KMS-11 (cell line): ENCODE results near the gene RAB38.

Experiments
- H2AFZ ChIP-seq: fragments of 200-600 bp; sonication (generic); 2 replicates; pipeline ENCODE4 v1.6.1; 2016; ENCODE audit warnings: antibody characterized with exemption, mixed run types, low read depth
- H3K27ac ChIP-seq: fragments of 200-600 bp; sonication (generic); 2 replicates; pipeline ENCODE4 v1.6.1; 2016; ENCODE audit warnings: mild to moderate bottlenecking, mixed run types
- H3K27me3 ChIP-seq: fragments of 200-600 bp; sonication (generic); 2 replicates; pipeline ENCODE4 v1.6.1; 2017; ENCODE audit warnings: mild to moderate bottlenecking, low read depth, mixed run types, moderate library complexity; ENCODE audit not compliant: insufficient read depth
- H3K36me3 ChIP-seq: fragments of 200-600 bp; sonication (generic); 2 replicates; pipeline ENCODE4 v1.6.1; 2017; ENCODE audit warnings: mild to moderate bottlenecking, mixed run types; ENCODE audit not compliant: insufficient read depth
- H3K4me1 ChIP-seq: fragments of 200-600 bp; sonication (generic); 2 replicates; pipeline ENCODE4 v1.6.1; 2016; ENCODE audit warnings: mild to moderate bottlenecking, low read depth, mixed run types; ENCODE audit not compliant: poor library complexity, severe bottlenecking
- H3K4me2 ChIP-seq: fragments of 200-600 bp; sonication (generic); 2 replicates; pipeline ENCODE4 v1.7.0; 2016; ENCODE audit warnings: mild to moderate bottlenecking, mixed run types
- H3K4me3 ChIP-seq: fragments of 200-600 bp; sonication (generic); IDR thresholded peaks from 2 replicates; pipeline ENCODE4 v1.6.1; 2017; ENCODE audit warnings: low read depth, low read length, mixed read lengths; ENCODE audit not compliant: insufficient read depth
- H3K79me2 ChIP-seq: fragments of 200-600 bp; sonication (generic); 2 replicates; pipeline ENCODE4 v1.6.1; 2016; ENCODE audit warnings: low read depth, mixed run types; ENCODE audit not compliant: insufficient read depth
- H3K9ac ChIP-seq: fragments of 200-600 bp; sonication (generic); 2 replicates; pipeline ENCODE4 v1.6.1; 2016; ENCODE audit warnings: mild to moderate bottlenecking, mixed run types
- H4K20me1 ChIP-seq: fragments of 200-600 bp; sonication (generic); 2 replicates; pipeline ENCODE4 v1.6.1; 2016; ENCODE audit warnings: mild to moderate bottlenecking, mixed run types; ENCODE audit not compliant: insufficient read depth
- TF ChIP-seq, protein P1 (sequence below): fragments of 200-600 bp; sonication (generic); conservative IDR thresholded peaks from 2 replicates; pipeline ENCODE4 v1.6.1; 2017; ENCODE audit warnings: low read depth, mild to moderate bottlenecking, antibody characterized with exemption, low read length, moderate library complexity, mixed read lengths

Gene RAB38

GRCh38 chr11:88179971-88180629 lies 4.9 kb upstream of the RAB38 start:
- H3K4me3 ChIP-seq = no peak overlapping the region
- H3K4me2 ChIP-seq = no peak overlapping the region
- H3K36me3 ChIP-seq = no peaks in the 10 kb centered on the region
- no peaks in the 10 kb centered on the region for H3K27me3 ChIP-seq
- no peak overlapping the region for H3K27ac ChIP-seq
- H3K79me2 ChIP-seq = no peaks in the 10 kb centered on the region
- H4K20me1 ChIP-seq = no peaks in the 10 kb centered on the region
- TF ChIP-seq, protein P1, sequence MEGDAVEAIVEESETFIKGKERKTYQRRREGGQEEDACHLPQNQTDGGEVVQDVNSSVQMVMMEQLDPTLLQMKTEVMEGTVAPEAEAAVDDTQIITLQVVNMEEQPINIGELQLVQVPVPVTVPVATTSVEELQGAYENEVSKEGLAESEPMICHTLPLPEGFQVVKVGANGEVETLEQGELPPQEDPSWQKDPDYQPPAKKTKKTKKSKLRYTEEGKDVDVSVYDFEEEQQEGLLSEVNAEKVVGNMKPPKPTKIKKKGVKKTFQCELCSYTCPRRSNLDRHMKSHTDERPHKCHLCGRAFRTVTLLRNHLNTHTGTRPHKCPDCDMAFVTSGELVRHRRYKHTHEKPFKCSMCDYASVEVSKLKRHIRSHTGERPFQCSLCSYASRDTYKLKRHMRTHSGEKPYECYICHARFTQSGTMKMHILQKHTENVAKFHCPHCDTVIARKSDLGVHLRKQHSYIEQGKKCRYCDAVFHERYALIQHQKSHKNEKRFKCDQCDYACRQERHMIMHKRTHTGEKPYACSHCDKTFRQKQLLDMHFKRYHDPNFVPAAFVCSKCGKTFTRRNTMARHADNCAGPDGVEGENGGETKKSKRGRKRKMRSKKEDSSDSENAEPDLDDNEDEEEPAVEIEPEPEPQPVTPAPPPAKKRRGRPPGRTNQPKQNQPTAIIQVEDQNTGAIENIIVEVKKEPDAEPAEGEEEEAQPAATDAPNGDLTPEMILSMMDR = no peak
- peaks cover 4% of the 10 kb centered on the region for H3K4me1 ChIP-seq
- H2AFZ ChIP-seq = no peak overlapping the region
- H3K9ac ChIP-seq = no peak overlapping the region

DNA sequence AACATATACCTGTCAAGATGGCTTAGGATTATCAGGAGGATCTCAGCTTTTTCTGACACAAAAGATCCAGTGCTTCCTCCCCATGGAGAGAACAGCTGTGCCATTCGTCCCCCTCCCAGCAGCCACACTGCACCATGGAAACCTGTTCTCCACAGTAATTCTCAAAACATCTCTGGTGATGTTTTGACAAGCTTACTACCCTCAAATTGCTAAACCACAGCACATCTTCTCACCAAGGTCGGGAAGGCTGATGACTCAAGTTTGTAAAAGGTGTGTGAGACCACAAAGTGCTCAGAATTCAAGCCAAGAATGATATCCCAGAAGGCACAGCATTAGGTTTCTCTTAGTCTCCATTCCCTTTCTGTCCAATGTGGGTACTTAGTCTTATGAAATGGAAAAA lies 3.9 kb upstream of the RAB38 start:
- no peak overlapping the region for H2AFZ ChIP-seq
- no peaks in the 10 kb centered on the region for H3K36me3 ChIP-seq
- H3K4me1 ChIP-seq = peaks cover 4% of the 10 kb centered on the region
- no peak overlapping the region for H3K9ac ChIP-seq
- H3K4me3 ChIP-seq = no peak overlapping the region
- no peaks in the 10 kb centered on the region for H3K79me2 ChIP-seq
- TF ChIP-seq, protein P1 = no peak
- H3K4me2 ChIP-seq = no peak overlapping the region
- no peak overlapping the region for H3K27ac ChIP-seq
- H4K20me1 ChIP-seq = no peaks in the 10 kb centered on the region
- H3K27me3 ChIP-seq = no peaks in the 10 kb centered on the region

DNA sequence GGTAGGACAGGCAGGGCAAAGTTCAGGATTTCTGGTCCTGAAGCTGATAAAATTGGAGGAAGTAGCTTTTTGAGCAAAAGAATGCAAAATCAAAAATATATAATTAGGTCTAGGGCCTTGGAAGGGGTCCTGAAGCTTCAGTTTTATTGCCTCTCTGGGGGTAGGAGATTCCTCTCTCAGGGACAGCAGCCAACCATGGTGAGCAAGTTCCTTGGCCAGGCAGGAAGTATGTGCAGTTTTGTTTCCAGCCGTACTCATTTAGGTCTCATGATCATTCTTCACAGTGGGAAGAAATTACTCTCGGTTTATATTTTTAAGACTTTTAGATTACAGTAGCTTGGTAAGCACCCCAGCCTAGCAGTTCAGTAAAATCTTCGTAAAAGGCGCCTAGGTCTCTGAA lies 2.9 kb upstream of the RAB38 start:
- Histone ChIP-seq H3K36me3 (no peaks in the 10 kb centered on the region), H3K27me3 (no peaks in the 10 kb centered on the region), H3K4me1 (peaks cover 4% of the 10 kb centered on the region), H3K9ac (no peak overlapping the region), H3K4me2 (no peak overlapping the region), H3K4me3 (no peak overlapping the region), H2AFZ (no peak overlapping the region), H3K27ac (no peak overlapping the region), H3K79me2 (no peaks in the 10 kb centered on the region), H4K20me1 (no peaks in the 10 kb centered on the region)
- TF ChIP-seq, protein P1 = no peak

GRCh38 chr11:88175569-88176075 lies 379 bp upstream of the RAB38 start:
- no peak overlapping the region for H3K9ac ChIP-seq
- H3K27ac ChIP-seq = no peak overlapping the region
- H3K27me3 ChIP-seq = no peaks in the 10 kb centered on the region
- H3K4me3 ChIP-seq = no peak overlapping the region
- H3K36me3 ChIP-seq = no peaks in the 10 kb centered on the region
- no peaks in the 10 kb centered on the region for H4K20me1 ChIP-seq
- peaks cover 4% of the 10 kb centered on the region for H3K4me1 ChIP-seq
- TF ChIP-seq, protein P1 = no peak
- H3K79me2 ChIP-seq = no peaks in the 10 kb centered on the region
- no peak overlapping the region for H3K4me2 ChIP-seq
- no peak overlapping the region for H2AFZ ChIP-seq
